IPS-18a (cell line): ENCODE results near the gene IFITM2.

Experiments used
- H3K27ac ChIP-seq: one replicate; pipeline ENCODE4 v1.5.1; 2013; ENCODE audit warnings: low read length
- H3K27me3 ChIP-seq: one replicate; pipeline ENCODE4 v1.6.1; 2013; ENCODE audit warnings: mild to moderate bottlenecking, low read length; ENCODE audit not compliant: control insufficient read depth, insufficient read depth
- H3K36me3 ChIP-seq: one replicate; pipeline ENCODE4 v1.6.1; 2013; ENCODE audit warnings: low read depth, low read length; ENCODE audit not compliant: control insufficient read depth
- H3K4me1 ChIP-seq: one replicate; pipeline ENCODE4 v1.6.1; 2013; ENCODE audit warnings: low read depth, low read length; ENCODE audit not compliant: control insufficient read depth
- H3K4me3 ChIP-seq: one replicate; pipeline ENCODE4 v1.5.1; 2013; ENCODE audit warnings: low read length
- H3K9ac ChIP-seq: one replicate; pipeline ENCODE4 v1.6.1; 2013; ENCODE audit warnings: mild to moderate bottlenecking, low read length, moderate library complexity
- H3K9me3 ChIP-seq: one replicate; pipeline ENCODE4 v1.6.1; 2013; ENCODE audit warnings: low read depth, low read length; ENCODE audit not compliant: control insufficient read depth

IFITM2 gene

GRCh38 chr11:290621-291231 lies 16.9 kb upstream of the IFITM2 start:
- H3K27ac ChIP-seq: no peak overlapping the region
- H3K9ac ChIP-seq: no peak overlapping the region
- peaks cover 17% of the 10 kb centered on the region for H3K27me3 ChIP-seq
- no peaks in the 10 kb centered on the region for H3K9me3 ChIP-seq
- peaks cover 19% of the 10 kb centered on the region for H3K36me3 ChIP-seq
- H3K4me3 ChIP-seq: no peak overlapping the region
- H3K4me1 ChIP-seq: peaks cover 12% of the 10 kb centered on the region

GRCh38 chr11:291281-292210 lies 16.1 kb upstream of the IFITM2 start:
- Histone ChIP-seq H3K4me3 (no peak overlapping the region), H3K4me1 (peaks cover 12% of the 10 kb centered on the region), H3K36me3 (peaks cover 19% of the 10 kb centered on the region), H3K9me3 (no peaks in the 10 kb centered on the region), H3K27me3 (peaks cover 17% of the 10 kb centered on the region), H3K27ac (no peak overlapping the region), H3K9ac (no peak overlapping the region)

- Histone ChIP-seq H3K9me3 (no peaks in the 10 kb centered on the region), H3K9ac (no peak overlapping the region), H3K27me3 (peaks cover 11% of the 10 kb centered on the region), H3K27ac (no peak overlapping the region), H3K4me1 (peaks cover 12% of the 10 kb centered on the region), H3K36me3 (peaks cover 19% of the 10 kb centered on the region), H3K4me3 (no peak overlapping the region)
Observed at GRCh38 chr11:292211-293121, 15.2 kb upstream of the IFITM2 start.

- H3K9ac ChIP-seq: no peak overlapping the region
Observed at GRCh38 chr11:293271-293851, 14.3 kb upstream of the IFITM2 start.

GRCh38 chr11:293852-294661 lies 13.6 kb upstream of the IFITM2 start:
- no peaks in the 10 kb centered on the region for H3K27me3 ChIP-seq
- peaks cover 19% of the 10 kb centered on the region for H3K36me3 ChIP-seq
- no peak overlapping the region for H3K4me3 ChIP-seq
- H3K9me3 ChIP-seq: no peaks in the 10 kb centered on the region
- no peak overlapping the region for H3K9ac ChIP-seq
- H3K4me1 ChIP-seq: peaks cover 7% of the 10 kb centered on the region
- no peak overlapping the region for H3K27ac ChIP-seq

More at GRCh38 chr11:293271-293851, 14.3 kb upstream of the IFITM2 start:
- Histone ChIP-seq H3K27ac (no peak overlapping the region), H3K4me1 (peaks cover 8% of the 10 kb centered on the region), H3K36me3 (peaks cover 19% of the 10 kb centered on the region), H3K4me3 (no peak overlapping the region), H3K9me3 (no peaks in the 10 kb centered on the region), H3K27me3 (peaks cover 2% of the 10 kb centered on the region)

- Histone ChIP-seq H3K9ac (no peak overlapping the region), H3K27ac (no peak overlapping the region), H3K4me3 (no peak overlapping the region), H3K9me3 (no peaks in the 10 kb centered on the region), H3K36me3 (peaks cover 19% of the 10 kb centered on the region), H3K27me3 (no peaks in the 10 kb centered on the region), H3K4me1 (peaks cover 6% of the 10 kb centered on the region)
Observed at GRCh38 chr11:294780-295179, 12.8 kb upstream of the IFITM2 start.

GRCh38 chr11:295351-296170 lies 12.1 kb upstream of the IFITM2 start:
- H3K9ac ChIP-seq: no peak overlapping the region
- H3K4me1 ChIP-seq: peaks cover 8% of the 10 kb centered on the region
- H3K36me3 ChIP-seq: peaks cover 19% of the 10 kb centered on the region
- H3K4me3 ChIP-seq: no peak overlapping the region
- H3K27ac ChIP-seq: no peak overlapping the region
- H3K9me3 ChIP-seq: no peaks in the 10 kb centered on the region
- H3K27me3 ChIP-seq: no peaks in the 10 kb centered on the region

- Histone ChIP-seq H3K36me3 (peaks cover 19% of the 10 kb centered on the region), H3K27me3 (no peaks in the 10 kb centered on the region), H3K4me1 (peaks cover 10% of the 10 kb centered on the region), H3K27ac (no peak overlapping the region), H3K9ac (no peak overlapping the region), H3K4me3 (no peak overlapping the region), H3K9me3 (no peaks in the 10 kb centered on the region)
Observed at GRCh38 chr11:296171-297050, 11.2 kb upstream of the IFITM2 start.

- Histone ChIP-seq H3K27me3 (no peaks in the 10 kb centered on the region), H3K36me3 (peaks cover 17% of the 10 kb centered on the region), H3K4me3 (no peak overlapping the region), H3K27ac (no peak overlapping the region), H3K9ac (no peak overlapping the region), H3K9me3 (no peaks in the 10 kb centered on the region), H3K4me1 (peaks cover 10% of the 10 kb centered on the region)
Observed at GRCh38 chr11:297051-297585, 10.5 kb upstream of the IFITM2 start.
